ENCODE results near the gene CDHR2. TPM values are rescaled to one million over a fixed set of nuclear protein-coding genes. Genes with fewer than 3 reads are reported as not detected.

Gene CDHR2
- total RNA-seq, 1 donor from 2014 or later: 0.43 TPM

DNA sequence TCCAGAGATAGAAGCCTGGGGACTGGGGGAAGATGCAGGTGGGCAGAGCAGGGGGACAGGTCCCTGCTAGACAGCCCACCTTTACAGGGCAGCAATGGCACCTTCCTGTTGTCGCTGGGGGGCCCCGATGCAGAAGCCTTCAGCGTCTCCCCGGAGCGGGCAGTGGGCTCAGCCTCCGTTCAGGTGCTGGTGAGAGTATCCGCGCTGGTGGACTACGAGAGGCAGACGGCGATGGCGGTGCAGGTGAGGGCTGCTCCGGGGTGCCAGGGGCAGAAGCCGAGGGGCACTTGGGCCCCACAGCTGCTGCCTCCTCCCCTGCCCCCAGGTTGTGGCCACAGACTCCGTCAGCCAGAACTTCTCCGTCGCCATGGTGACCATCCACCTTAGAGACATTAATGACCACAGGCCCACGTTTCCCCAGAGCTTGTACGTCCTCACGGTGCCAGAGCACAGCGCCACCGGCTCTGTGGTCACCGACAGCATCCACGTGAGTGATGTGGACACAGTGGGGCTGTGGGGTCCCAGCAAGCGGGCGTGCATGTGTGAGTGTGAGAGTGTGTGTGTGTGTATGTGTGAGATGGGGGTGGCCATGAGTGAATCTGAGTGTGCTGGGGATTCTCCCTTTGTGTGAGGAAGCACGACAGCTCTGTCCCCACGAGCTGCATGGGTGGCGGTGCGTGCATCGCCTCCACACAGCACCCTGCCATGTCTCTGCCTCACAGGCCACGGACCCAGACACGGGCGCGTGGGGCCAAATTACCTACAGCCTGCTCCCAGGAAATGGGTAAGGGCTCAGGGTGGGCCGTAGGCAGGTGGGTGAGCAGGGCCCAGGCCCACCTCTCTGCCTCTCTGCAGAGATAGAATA is 28.4 kb downstream of the CDHR2 start:
- Mint-ChIP-seq H3K4me1 (ENCODE audit: unreplicated experiment) (no peaks in the 10 kb centered on the region), H3K9me3 (ENCODE audit: unreplicated experiment) (no peaks in the 10 kb centered on the region), H3K36me3 (ENCODE audit: unreplicated experiment) (no peaks in the 10 kb centered on the region), H3K27me3 (ENCODE audit: unreplicated experiment) (peaks cover 8% of the 10 kb centered on the region), H3K4me3 (ENCODE audit: unreplicated experiment) (no peak overlapping the region), H3K27ac (ENCODE audit: unreplicated experiment) (no peak overlapping the region)
- TF ChIP-seq CTCF (IDR thresholded peaks at IDR 0.05): no peak
- DNase-seq (ENCODE audit: extremely low spot score, unreplicated experiment): no peak

DNA sequence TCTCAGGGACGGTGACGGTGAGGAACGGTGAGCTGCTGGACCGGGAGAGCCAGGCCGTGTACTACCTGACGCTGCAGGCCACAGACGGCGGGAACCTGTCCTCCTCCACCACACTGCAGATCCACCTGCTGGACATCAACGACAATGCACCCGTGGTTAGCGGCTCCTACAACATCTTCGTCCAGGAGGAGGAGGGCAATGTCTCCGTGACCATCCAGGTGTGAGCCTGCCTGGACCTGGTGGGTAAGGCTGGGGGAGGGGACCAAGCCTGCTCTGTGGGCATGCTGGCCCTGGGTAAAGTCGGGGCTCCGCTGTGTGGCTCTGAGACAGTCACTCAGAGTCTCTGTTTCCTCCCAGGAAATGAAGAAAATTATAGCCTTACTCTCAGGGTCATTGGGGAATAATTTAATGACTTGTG is 29.3 kb downstream of the CDHR2 start:
- no peaks in the 10 kb centered on the region for H3K9me3 Mint-ChIP-seq (ENCODE audit: unreplicated experiment)
- H3K4me1 Mint-ChIP-seq (ENCODE audit: unreplicated experiment): no peaks in the 10 kb centered on the region
- peak; percentile 51 for TF ChIP-seq CTCF (IDR thresholded peaks at IDR 0.05)
- no peak overlapping the region for H3K27ac Mint-ChIP-seq (ENCODE audit: unreplicated experiment)
- no peak for DNase-seq (ENCODE audit: extremely low spot score, unreplicated experiment)
- H3K36me3 Mint-ChIP-seq (ENCODE audit: unreplicated experiment): no peaks in the 10 kb centered on the region
- H3K27me3 Mint-ChIP-seq (ENCODE audit: unreplicated experiment): peaks cover 3% of the 10 kb centered on the region
- no peak overlapping the region for H3K4me3 Mint-ChIP-seq (ENCODE audit: unreplicated experiment)

- Mint-ChIP-seq H3K4me3 (ENCODE audit: unreplicated experiment) (no peak overlapping the region), H3K27me3 (ENCODE audit: unreplicated experiment) (peaks cover 3% of the 10 kb centered on the region), H3K9me3 (ENCODE audit: unreplicated experiment) (no peaks in the 10 kb centered on the region), H3K4me1 (ENCODE audit: unreplicated experiment) (no peaks in the 10 kb centered on the region), H3K27ac (ENCODE audit: unreplicated experiment) (no peak overlapping the region), H3K36me3 (ENCODE audit: unreplicated experiment) (no peaks in the 10 kb centered on the region)
- no peak for TF ChIP-seq CTCF (IDR thresholded peaks at IDR 0.05)
- no peak for DNase-seq (ENCODE audit: extremely low spot score, unreplicated experiment)
These were observed 30.2 kb downstream of the CDHR2 start for GRCh38 chr5:176579323-176579722.

DNA sequence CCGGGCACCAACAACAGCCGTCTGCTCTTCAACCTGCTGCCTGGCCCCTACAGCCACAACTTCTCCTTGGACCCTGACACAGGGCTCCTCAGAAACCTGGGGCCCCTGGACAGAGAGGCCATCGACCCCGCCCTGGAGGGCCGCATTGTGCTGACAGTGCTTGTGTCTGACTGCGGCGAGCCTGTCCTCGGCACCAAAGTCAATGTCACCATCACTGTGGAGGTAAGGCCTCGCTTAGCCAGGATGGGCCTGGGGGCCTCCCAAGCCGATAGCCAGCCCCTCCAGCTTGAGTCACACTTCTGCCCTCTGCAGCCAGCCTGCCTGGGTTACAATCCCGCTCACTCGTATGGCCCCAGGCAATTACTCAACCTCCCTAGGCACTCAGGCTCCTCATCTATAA is 32.2 kb downstream of the CDHR2 start:
- H3K4me1 Mint-ChIP-seq (ENCODE audit: unreplicated experiment): no peaks in the 10 kb centered on the region
- H3K36me3 Mint-ChIP-seq (ENCODE audit: unreplicated experiment): no peaks in the 10 kb centered on the region
- H3K9me3 Mint-ChIP-seq (ENCODE audit: unreplicated experiment): no peaks in the 10 kb centered on the region
- no peak overlapping the region for H3K27ac Mint-ChIP-seq (ENCODE audit: unreplicated experiment)
- peaks cover 3% of the 10 kb centered on the region for H3K27me3 Mint-ChIP-seq (ENCODE audit: unreplicated experiment)
- DNase-seq (ENCODE audit: extremely low spot score, unreplicated experiment): no peak
- TF ChIP-seq CTCF (IDR thresholded peaks at IDR 0.05): no peak
- no peak overlapping the region for H3K4me3 Mint-ChIP-seq (ENCODE audit: unreplicated experiment)

DNA sequence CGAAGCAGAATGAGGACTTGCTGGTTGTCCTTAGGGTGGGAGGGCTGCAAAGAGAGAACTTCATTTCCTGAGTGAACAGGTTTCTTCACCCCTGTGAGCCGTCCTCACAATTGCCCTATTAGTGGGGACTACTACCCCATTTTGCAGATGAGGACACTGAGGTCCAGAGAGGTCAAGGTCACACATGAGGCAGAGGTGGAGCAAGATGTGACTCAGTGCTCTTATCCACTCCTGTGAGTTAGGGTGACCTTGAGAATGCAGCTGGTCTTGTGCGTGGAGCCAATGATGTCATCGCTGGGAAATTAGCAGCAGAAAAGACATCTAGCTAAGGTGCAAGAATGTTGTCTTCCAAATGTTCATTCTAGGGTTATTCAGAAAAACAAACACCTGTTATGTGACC is 33.9 kb downstream of the CDHR2 start:
- Mint-ChIP-seq H3K4me3 (ENCODE audit: unreplicated experiment) (no peak overlapping the region), H3K27ac (ENCODE audit: unreplicated experiment) (no peak overlapping the region), H3K4me1 (ENCODE audit: unreplicated experiment) (no peaks in the 10 kb centered on the region), H3K9me3 (ENCODE audit: unreplicated experiment) (no peaks in the 10 kb centered on the region), H3K27me3 (ENCODE audit: unreplicated experiment) (peaks cover 3% of the 10 kb centered on the region), H3K36me3 (ENCODE audit: unreplicated experiment) (no peaks in the 10 kb centered on the region)
- DNase-seq (ENCODE audit: extremely low spot score, unreplicated experiment): no peak
- TF ChIP-seq CTCF (IDR thresholded peaks at IDR 0.05): no peak
